Right cardiac atrium (tissue), 5 donors: ENCODE measurements around the gene FOXA3. TPM values are rescaled to one million over a fixed set of nuclear protein-coding genes. Genes with fewer than 3 reads are reported as not detected.
"Not testable (repeated sequence)": the region's sequence is repeated elsewhere in the genome, so short reads cannot be mapped to it uniquely, and the experiment has no call there.

Source experiments
- ATAC-seq, 2 donors: fragments of 200-7000 bp; cut with Tn5 transposase; one replicate each; pipeline versions ENCODE4 v1.8.0 to v1.9.1; 2020; ENCODE audit warnings: moderate library complexity in 2 of 2, mild to moderate bottlenecking in 1 of 2
- DNase-seq, 3 donors: peaks; one replicate each; pipeline ENCODE4 v3.0.0-alpha.2; 2020
- H3K27ac ChIP-seq: one replicate; pipeline ENCODE4 v1.5.1; 2013; ENCODE audit warnings: mild to moderate bottlenecking, low read length, control low read depth, moderate library complexity
- H3K27me3 ChIP-seq: one replicate; pipeline ENCODE4 v1.6.1; 2013; ENCODE audit not compliant: control insufficient read depth, insufficient read depth
- H3K4me1 ChIP-seq: one replicate; pipeline ENCODE4 v1.6.1; 2013; ENCODE audit warnings: low read length; ENCODE audit not compliant: control insufficient read depth, insufficient read depth
- H3K4me3 ChIP-seq: one replicate; pipeline ENCODE4 v1.5.1; 2013; ENCODE audit warnings: low read length, control low read depth
- H3K9me3 ChIP-seq: one replicate; pipeline ENCODE4 v1.6.1; 2013; ENCODE audit warnings: low read length; ENCODE audit not compliant: control insufficient read depth
- WGBS: extraction: QIAGEN DNeasy Blood & Tissue Kit; methylation state at CpG from one replicate; pipeline ENCODE4 v1.1.7; 2013; 5-methylcytosine and 5-hydroxymethylcytosine counted together
- intact Hi-C, 4 donors: fragments of 100-400 bp; cut with DNase I; formaldehyde crosslinking; loops; one replicate each; pipeline versions ENCODE4 v1.11.0 to v1.14.0; 2022 to 2023
- polyA plus RNA-seq: library from polyadenylated mRNA; stranded (reverse); fragments of 200-250 nt; gene quantifications from one replicate; pipeline ENCODE4 v1.2.3, GENCODE V29; 2013
- total RNA-seq, 4 donors: library from RNA; stranded (reverse); fragmentation: NEBNext Ultra II Directional; extraction: Animal tissue kit (Norgen Biotek cat#: 25700); gene quantifications; one replicate each; pipeline ENCODE4 v1.2.1, GENCODE V29; 2021
- donor health status: healthy with polysubstance abuse.
- donor health status: DM: no; HTN: yes; CAD: no.
- donor health status: DM: no; HTN: no; CAD: no.
- donor health status: DM: no; HTN: yes; CAD: no; lungs with severe emphysema.
- donor health status: DM: yes; HTN: yes; CAD: no.

The FOXA3 gene
- total and polyA plus RNA-seq, 5 donors: not detected

GRCh38 chr19:45863335-45863839, 739 bp upstream of the FOXA3 start:
- H3K4me1 ChIP-seq: no peaks in the 10 kb centered on the region
- H3K27ac ChIP-seq: no peak overlapping the region
- no peaks in the 10 kb centered on the region for H3K9me3 ChIP-seq
- DNase-seq (no peak), ATAC-seq (no peak)
- H3K27me3 ChIP-seq: no peaks in the 10 kb centered on the region
- 3% methylated on average over 22 of the region's 22 CpGs for whole genome bisulfite sequencing
- intact Hi-C loops: no loop called here
- H3K4me3 ChIP-seq: peak overlapping the region; percentile 29

- DNase-seq (no peak), ATAC-seq (no peak)
- Histone ChIP-seq H3K9me3 (no peaks in the 10 kb centered on the region), H3K4me1 (no peaks in the 10 kb centered on the region), H3K27ac (no peak overlapping the region), H3K4me3 (no peak overlapping the region), H3K27me3 (no peaks in the 10 kb centered on the region)
- WGBS: 10% methylated on average over 12 of the region's 12 CpGs
- intact Hi-C loops: no loop called here
Measured at GRCh38 chr19:45864629-45865082, 530 bp downstream of the FOXA3 start.

- H3K4me3 ChIP-seq: no peak overlapping the region
- intact Hi-C loops: no loop called here
- H3K4me1 ChIP-seq: no peaks in the 10 kb centered on the region
- ATAC-seq (no peak), DNase-seq (no peak)
- H3K27ac ChIP-seq: no peak overlapping the region
- no peaks in the 10 kb centered on the region for H3K9me3 ChIP-seq
- H3K27me3 ChIP-seq: no peaks in the 10 kb centered on the region
- 66% methylated on average over 9 of the region's 9 CpGs for WGBS
Measured at GRCh38 chr19:45865269-45865948, 1.3 kb downstream of the FOXA3 start.

- ATAC-seq: no peak
Measured at GRCh38 chr19:45866400-45867176, 2.5 kb downstream of the FOXA3 start.

GRCh38 chr19:45867241-45867640, 3.1 kb downstream of the FOXA3 start:
- H3K9me3 ChIP-seq, H3K4me3 ChIP-seq, DNase-seq, H3K27me3 ChIP-seq, ATAC-seq, intact Hi-C loops, H3K27ac ChIP-seq, H3K4me1 ChIP-seq: not testable (repeated sequence)
- 65% methylated on average over 4 of the region's 4 CpGs for WGBS

More at GRCh38 chr19:45866400-45867176, 2.5 kb downstream of the FOXA3 start:
- intact Hi-C loops: no loop called here
- no peaks in the 10 kb centered on the region for H3K27me3 ChIP-seq
- H3K4me1 ChIP-seq: no peaks in the 10 kb centered on the region
- 59% methylated on average over 11 of the region's 11 CpGs for WGBS
- H3K4me3 ChIP-seq: no peak overlapping the region
- no peak for DNase-seq
- H3K27ac ChIP-seq: no peak overlapping the region
- H3K9me3 ChIP-seq: no peaks in the 10 kb centered on the region

- WGBS: 84% methylated on average over 5 of the region's 5 CpGs
Measured at GRCh38 chr19:45870798-45871197, 6.7 kb downstream of the FOXA3 start.

GRCh38 chr19:45872095-45872919, 8.2 kb downstream of the FOXA3 start:
- 93% methylated on average over 34 of the region's 34 CpGs for WGBS
- H3K9me3 ChIP-seq: no peaks in the 10 kb centered on the region
- no peak overlapping the region for H3K27ac ChIP-seq
- no peak for ATAC-seq
- intact Hi-C loops: no loop called here
- no peaks in the 10 kb centered on the region for H3K27me3 ChIP-seq
- peak in 2 of 3 donors; percentile 47 for DNase-seq
- no peak overlapping the region for H3K4me3 ChIP-seq
- no peaks in the 10 kb centered on the region for H3K4me1 ChIP-seq

More at GRCh38 chr19:45870798-45871197, 6.7 kb downstream of the FOXA3 start:
- Histone ChIP-seq H3K4me1 (no peaks in the 10 kb centered on the region), H3K4me3 (no peak overlapping the region), H3K9me3 (no peaks in the 10 kb centered on the region), H3K27ac (no peak overlapping the region), H3K27me3 (no peaks in the 10 kb centered on the region)
- ATAC-seq: no peak
- DNase-seq: no peak
- intact Hi-C loops: no loop called here

- WGBS: 88% methylated on average over 7 of the region's 7 CpGs
- intact Hi-C loops: no loop called here
Measured at GRCh38 chr19:45873219-45873772, 9.2 kb downstream of the FOXA3 start.

GRCh38 chr19:45874620-45874966, 10.5 kb downstream of the FOXA3 start:
- whole genome bisulfite sequencing: 87% methylated on average over 7 of the region's 7 CpGs
- H3K4me3 ChIP-seq: no peak overlapping the region
- no peaks in the 10 kb centered on the region for H3K27me3 ChIP-seq
- no peak overlapping the region for H3K27ac ChIP-seq
- H3K4me1 ChIP-seq: no peaks in the 10 kb centered on the region
- intact Hi-C loops: no loop called here
- DNase-seq (peak in 1 of 3 donors; percentile 6), ATAC-seq (no peak)
- no peaks in the 10 kb centered on the region for H3K9me3 ChIP-seq

More at GRCh38 chr19:45873219-45873772, 9.2 kb downstream of the FOXA3 start:
- no peaks in the 10 kb centered on the region for H3K9me3 ChIP-seq
- no peak overlapping the region for H3K4me3 ChIP-seq
- no peak overlapping the region for H3K27ac ChIP-seq
- DNase-seq: peak in 1 of 3 donors; percentile 32
- H3K4me1 ChIP-seq: no peaks in the 10 kb centered on the region
- ATAC-seq: no peak
- no peaks in the 10 kb centered on the region for H3K27me3 ChIP-seq

GRCh38 chr19:45876161-45876410, 12.0 kb downstream of the FOXA3 start:
- Histone ChIP-seq H3K27ac (no peak overlapping the region), H3K4me1 (no peaks in the 10 kb centered on the region), H3K4me3 (no peak overlapping the region), H3K27me3 (no peaks in the 10 kb centered on the region), H3K9me3 (no peaks in the 10 kb centered on the region)
- no peak for ATAC-seq
- DNase-seq: no peak
- 46% methylated on average over 4 of the region's 4 CpGs for WGBS
- intact Hi-C loops: no loop called here
